Small intestine (tissue), 7 donors: ENCODE measurements around the gene E2F4. TPM values are rescaled to one million over a fixed set of nuclear protein-coding genes. Genes with fewer than 3 reads are reported as not detected.

Experiments used
- DNase-seq, 2 donors: peaks; one replicate each; pipeline versions ENCODE4 v3.0.0 to v3.0.0-alpha.2; 2013
- FAIRE-seq: peaks from 2 replicates; lab custom pipeline; 2012; peaks lifted over from hg19 to GRCh38; lab: Jason Lieb, UNC
- H3K27ac ChIP-seq, 3 donors: one replicate each; pipeline ENCODE4 v1.5.1; 2013; ENCODE audit warnings: low read length in 2 of 3, mild to moderate bottlenecking in 2 of 3, control low read depth in 1 of 3, inconsistent platforms in 1 of 3, low read depth in 1 of 3, moderate library complexity in 1 of 3
- H3K27me3 ChIP-seq, 3 donors: one replicate each; pipeline ENCODE4 v1.6.1; 2013; ENCODE audit warnings: low read length in 3 of 3, inconsistent platforms in 1 of 3; ENCODE audit not compliant: control insufficient read depth in 3 of 3, insufficient read depth in 3 of 3
- H3K36me3 ChIP-seq, 3 donors: one replicate each; pipeline ENCODE4 v1.6.1; 2013; ENCODE audit warnings: low read length in 3 of 3, inconsistent platforms in 1 of 3, low read depth in 1 of 3, mild to moderate bottlenecking in 1 of 3, moderate library complexity in 1 of 3; ENCODE audit not compliant: control insufficient read depth in 3 of 3, insufficient read depth in 2 of 3
- H3K4me1 ChIP-seq, 3 donors: one replicate each; pipeline ENCODE4 v1.6.1; 2013; ENCODE audit warnings: low read length in 2 of 3, inconsistent platforms in 1 of 3, low read depth in 1 of 3, mild to moderate bottlenecking in 1 of 3, moderate library complexity in 1 of 3; ENCODE audit not compliant: control insufficient read depth in 3 of 3, insufficient read depth in 2 of 3
- H3K4me3 ChIP-seq, 3 donors: one replicate each; pipeline ENCODE4 v1.5.1; 2013; ENCODE audit warnings: low read length in 3 of 3, control low read depth in 1 of 3, inconsistent platforms in 1 of 3, low read depth in 1 of 3, mild to moderate bottlenecking in 1 of 3, moderate library complexity in 1 of 3
- H3K9me3 ChIP-seq, 2 donors: one replicate each; pipeline ENCODE4 v1.6.1; 2013; ENCODE audit warnings: low read depth in 1 of 2, low read length in 1 of 2; ENCODE audit not compliant: control insufficient read depth in 2 of 2, insufficient read depth in 1 of 2
- WGBS, 3 donors: extraction: QIAGEN DNeasy Blood & Tissue Kit; methylation state at CpG; one replicate each; pipeline ENCODE4 v1.1.7; 2013; 5-methylcytosine and 5-hydroxymethylcytosine counted together
- polyA plus RNA-seq, 4 donors: library from polyadenylated mRNA; stranded (reverse) in 3 of 4; unstranded in 1 of 4; fragments of 200-250 nt in 3 of 4; fragments of 120-200 nt in 1 of 4; gene quantifications; one replicate each; pipeline versions ENCODE4 v1.2.1 to v1.2.3, GENCODE V29; 2013
- donor health status: healthy with polysubstance abuse.
- donor health status: control.
- donor health status: control.
- donor health status: Bipolar disorder and iron deficiency.
- donor health status: healthy.

Gene E2F4
- polyA plus RNA-seq, 4 donors = 48.6 to 63.7 (median 58.3) TPM

- DNase-seq = no peak
- Histone ChIP-seq H3K4me3 (peak overlapping the region; percentile 42 to 95 (median 80)), H3K27me3 (no peaks in the 10 kb centered on the region), H3K36me3 (peaks cover 3 to 34% (median 18%) of the 10 kb centered on the region in 3 donors), H3K27ac (peak overlapping the region in 2 of 3 donors; percentile 1 to 89), H3K4me1 (peaks cover 0 to 13% (median 6%) of the 10 kb centered on the region in 3 donors), H3K9me3 (no peaks in the 10 kb centered on the region)
- FAIRE-seq = no peak
- 11 to 32% (median 29%) methylated on average over 11 to 12 of the region's 12 CpGs for WGBS, 3 donors
Measured at GRCh38 chr16:67226295-67226803, 34.4 kb downstream of the E2F4 start.

GRCh38 chr16:67226804-67227566 is 35.0 kb downstream of the E2F4 start, which contains the start of gene TMEM208:
Gene TMEM208 (plus strand): TSS chr16:67227130. CDS start chr16:67227219, 89 bp downstream.
- H3K27ac ChIP-seq = peak within 1 kb of the TSS; percentile 27 to 89 (median 30)
- no peaks in the 10 kb centered on the region for H3K9me3 ChIP-seq
- FAIRE-seq (no peak), DNase-seq (peak; percentile 99)
- no peaks in the 10 kb centered on the region for H3K27me3 ChIP-seq
- 0% methylated on average over 44 to 46 of the region's 46 CpGs for WGBS, 3 donors
- H3K4me1 ChIP-seq = peaks cover 0 to 13% (median 6%) of the 10 kb centered on the region in 3 donors
- peak within 1 kb of the TSS; percentile 80 to 95 (median 86) for H3K4me3 ChIP-seq
- H3K36me3 ChIP-seq = peaks cover 3 to 40% (median 18%) of the 10 kb centered on the region in 3 donors

- no peaks in the 10 kb centered on the region for H3K9me3 ChIP-seq
- H3K27me3 ChIP-seq = no peaks in the 10 kb centered on the region
- DNase-seq (no peak), FAIRE-seq (no peak)
- 7 to 12% (median 8%) methylated on average over 12 of the region's 12 CpGs for WGBS, 3 donors
- peak overlapping the region in 1 of 3 donors; percentile 84 for H3K27ac ChIP-seq
- H3K4me3 ChIP-seq = peak overlapping the region; percentile 80 to 95 (median 86)
- H3K4me1 ChIP-seq = peaks cover 0 to 13% (median 6%) of the 10 kb centered on the region in 3 donors
- peaks cover 3 to 44% (median 18%) of the 10 kb centered on the region in 3 donors for H3K36me3 ChIP-seq
Measured at GRCh38 chr16:67227567-67227921, 35.6 kb downstream of the E2F4 start.

- Histone ChIP-seq H3K27ac (no peak overlapping the region), H3K36me3 (peaks cover 3 to 45% (median 18%) of the 10 kb centered on the region in 3 donors), H3K4me1 (peaks cover 0 to 13% (median 6%) of the 10 kb centered on the region in 3 donors), H3K9me3 (no peaks in the 10 kb centered on the region), H3K27me3 (no peaks in the 10 kb centered on the region), H3K4me3 (peak overlapping the region in 2 of 3 donors; percentile 80 to 95)
- WGBS, 3 donors = 87 to 89% (median 88%) methylated on average over 9 of the region's 9 CpGs
- FAIRE-seq (no peak), DNase-seq (no peak)
Measured at GRCh38 chr16:67228034-67228785, 36.3 kb downstream of the E2F4 start.

- H3K36me3 ChIP-seq = peaks cover 3 to 49% (median 18%) of the 10 kb centered on the region in 3 donors
- no peak overlapping the region for H3K4me3 ChIP-seq
- H3K9me3 ChIP-seq = no peaks in the 10 kb centered on the region
- 82 to 86% (median 86%) methylated on average over 9 of the region's 9 CpGs for WGBS, 3 donors
- peaks cover 0 to 13% (median 6%) of the 10 kb centered on the region in 3 donors for H3K4me1 ChIP-seq
- FAIRE-seq (no peak), DNase-seq (no peak)
- H3K27me3 ChIP-seq = no peaks in the 10 kb centered on the region
- no peak overlapping the region for H3K27ac ChIP-seq
Measured at GRCh38 chr16:67228905-67229304, 37.0 kb downstream of the E2F4 start.

DNA sequence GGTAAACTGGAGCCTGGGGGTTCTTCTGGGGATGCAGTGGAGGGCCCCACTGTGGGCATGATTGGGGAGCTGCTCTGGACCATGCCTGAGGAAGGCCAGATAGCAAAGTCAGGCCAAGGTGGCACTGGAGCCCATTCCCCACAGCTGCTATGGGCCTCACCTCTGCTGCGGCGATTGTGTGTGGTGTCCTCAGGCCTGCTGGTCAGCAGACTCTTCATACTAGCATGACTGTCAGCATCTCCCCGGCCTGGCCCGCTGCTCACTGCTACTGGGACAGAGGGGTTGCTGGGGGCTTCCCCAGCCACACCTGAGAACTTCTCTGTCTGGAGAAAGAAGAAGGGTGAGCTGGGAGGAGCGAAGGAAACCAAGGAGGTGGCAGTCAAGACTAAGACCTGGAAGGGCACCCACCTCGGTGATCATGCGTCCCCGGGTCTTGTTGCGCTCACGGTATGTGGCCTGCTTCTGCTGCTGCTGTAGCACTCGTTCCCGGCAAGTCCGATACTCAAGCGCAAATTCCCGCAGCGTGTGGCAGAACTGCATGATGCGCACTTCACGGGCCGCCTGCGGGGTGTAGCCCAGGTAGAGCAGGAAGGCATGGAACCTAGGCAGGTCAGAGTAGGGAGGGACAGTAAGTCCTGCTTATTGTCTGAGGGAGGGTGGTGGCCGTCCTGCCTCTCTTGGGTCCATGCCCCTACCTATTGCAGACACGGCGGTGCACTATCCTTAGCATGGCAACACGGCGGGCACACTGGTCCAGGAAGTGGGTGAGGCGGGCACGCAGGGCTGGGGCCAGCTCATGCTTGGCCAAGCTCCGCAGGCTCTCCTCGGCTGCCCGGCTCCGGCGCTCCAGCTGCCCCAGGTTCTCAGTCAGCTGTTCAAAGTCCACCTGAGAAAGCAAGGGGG is 38.2 kb downstream of the E2F4 start:
- 65 to 88% (median 79%) methylated on average over 31 to 32 of the region's 32 CpGs for WGBS, 3 donors
- FAIRE-seq (no peak), DNase-seq (no peak)
- H3K4me3 ChIP-seq = no peak overlapping the region
- H3K4me1 ChIP-seq = peaks cover 0 to 13% (median 3%) of the 10 kb centered on the region in 3 donors
- H3K27me3 ChIP-seq = no peaks in the 10 kb centered on the region
- H3K27ac ChIP-seq = no peak overlapping the region
- peaks cover 3 to 61% (median 18%) of the 10 kb centered on the region in 3 donors for H3K36me3 ChIP-seq
- H3K9me3 ChIP-seq = no peaks in the 10 kb centered on the region

GRCh38 chr16:67230809-67231660 is 39.1 kb downstream of the E2F4 start:
- no peak for DNase-seq
- H3K9me3 ChIP-seq = no peaks in the 10 kb centered on the region
- H3K4me3 ChIP-seq = no peak overlapping the region
- peaks cover 3 to 70% (median 20%) of the 10 kb centered on the region in 3 donors for H3K36me3 ChIP-seq
- no peaks in the 10 kb centered on the region for H3K27me3 ChIP-seq
- no peak overlapping the region for H3K27ac ChIP-seq
- WGBS, 3 donors = 62 to 85% (median 63%) methylated on average over 12 of the region's 12 CpGs
- no peak for FAIRE-seq
- peaks cover 0 to 11% (median 3%) of the 10 kb centered on the region in 3 donors for H3K4me1 ChIP-seq
